SK-N-SH treated with all-trans-retinoic acid at 6 μM for 48 hours (cell line): Measurements from ENCODE around the gene LDB1.

Experiments
- ARNTL ChIP-seq: fragments of 450-650 bp; formaldehyde crosslinking; IDR thresholded peaks from 2 replicates; pipeline ENCODE4 v1.5.0; 2020; ENCODE audit warnings: low read depth, mild to moderate bottlenecking, moderate library complexity, borderline replicate concordance
- BACH2 ChIP-seq: fragments of 250-450 bp; sonication (Bioruptor Pico); IDR thresholded peaks from 2 replicates; pipeline ENCODE4 v1.9.0; 2021; ENCODE audit warnings: mild to moderate bottlenecking, borderline replicate concordance
- CSDC2 ChIP-seq: fragments of 250-450 bp; sonication (Bioruptor Pico); IDR thresholded peaks from 2 replicates; pipeline ENCODE4 v1.5.0; 2020; ENCODE audit warnings: mild to moderate bottlenecking, moderate library complexity
- ISL1 ChIP-seq: fragments of 250-450 bp; sonication (Bioruptor Pico); IDR thresholded peaks from 2 replicates; pipeline ENCODE4 v2.1.2; 2022; ENCODE audit warnings: mild to moderate bottlenecking, moderate library complexity
- OSR1 ChIP-seq: fragments of 250-450 bp; sonication (Bioruptor Pico); IDR thresholded peaks from 2 replicates; pipeline ENCODE4 v1.8.0; 2022; ENCODE audit warnings: moderate library complexity, mild to moderate bottlenecking, inconsistent platforms
- SNAI2 ChIP-seq: fragments of 250-450 bp; sonication (Bioruptor Pico); IDR thresholded peaks from 2 replicates; pipeline ENCODE4 v1.5.0; 2020; ENCODE audit warnings: mild to moderate bottlenecking, moderate library complexity
- ZFP3 ChIP-seq: fragments of 250-450 bp; sonication (Bioruptor Pico); IDR thresholded peaks from 2 replicates; pipeline ENCODE4 v1.5.0; 2020; ENCODE audit warnings: mild to moderate bottlenecking, moderate library complexity
- ZFP30 ChIP-seq: fragments of 450-650 bp; formaldehyde crosslinking; IDR thresholded peaks from 2 replicates; pipeline ENCODE4 v1.5.0; 2022; ENCODE audit warnings: mild to moderate bottlenecking, moderate library complexity
- ZNF70 ChIP-seq: fragments of 450-650 bp; formaldehyde crosslinking; IDR thresholded peaks from 2 replicates; pipeline ENCODE4 v1.5.0; 2020; ENCODE audit warnings: mild to moderate bottlenecking, moderate library complexity
- TF ChIP-seq, protein P1 (sequence below): fragments of 250-450 bp; sonication (Bioruptor Pico); IDR thresholded peaks from 2 replicates; pipeline ENCODE4 v1.8.0; 2021; ENCODE audit warnings: low read depth, mild to moderate bottlenecking, moderate library complexity, borderline replicate concordance
- TF ChIP-seq, protein P2 (sequence below): fragments of 250-450 bp; sonication (Bioruptor Pico); IDR thresholded peaks from 2 replicates; pipeline ENCODE4 v1.8.0; 2020; ENCODE audit warnings: mild to moderate bottlenecking, moderate library complexity, borderline replicate concordance

DNA sequence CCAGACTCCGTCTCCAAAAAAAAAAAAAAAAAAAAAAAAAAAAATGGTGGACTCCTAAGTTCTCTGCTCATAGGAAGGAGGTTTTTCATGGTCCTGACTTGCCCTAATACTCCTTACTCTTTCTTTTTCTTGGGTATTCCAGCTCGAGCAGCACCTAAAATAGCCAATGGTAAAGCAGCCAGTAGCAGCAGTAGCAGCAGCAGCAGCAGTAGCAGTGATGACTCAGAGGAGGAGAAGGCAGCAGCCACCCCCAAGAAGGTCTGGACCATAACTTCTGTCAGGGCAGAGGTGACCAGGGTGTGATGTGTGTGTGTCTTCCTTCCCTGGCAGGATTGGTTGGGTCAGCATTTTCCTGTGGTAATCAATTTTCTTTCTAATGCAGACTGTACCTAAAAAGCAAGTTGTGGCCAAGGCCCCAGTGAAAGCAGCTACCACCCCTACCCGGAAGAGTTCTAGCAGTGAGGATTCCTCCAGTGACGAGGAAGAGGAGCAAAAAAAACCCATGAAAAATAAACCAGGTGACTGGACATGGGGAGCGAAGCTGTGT, 39.0 kb upstream of the LDB1 start:
- TF ChIP-seq CSDC2 (CRISPR knock-in tag): no peak
- no peak for TF ChIP-seq BACH2 (CRISPR knock-in tag)
- no peak for TF ChIP-seq ZFP3
- TF ChIP-seq, protein P1, sequence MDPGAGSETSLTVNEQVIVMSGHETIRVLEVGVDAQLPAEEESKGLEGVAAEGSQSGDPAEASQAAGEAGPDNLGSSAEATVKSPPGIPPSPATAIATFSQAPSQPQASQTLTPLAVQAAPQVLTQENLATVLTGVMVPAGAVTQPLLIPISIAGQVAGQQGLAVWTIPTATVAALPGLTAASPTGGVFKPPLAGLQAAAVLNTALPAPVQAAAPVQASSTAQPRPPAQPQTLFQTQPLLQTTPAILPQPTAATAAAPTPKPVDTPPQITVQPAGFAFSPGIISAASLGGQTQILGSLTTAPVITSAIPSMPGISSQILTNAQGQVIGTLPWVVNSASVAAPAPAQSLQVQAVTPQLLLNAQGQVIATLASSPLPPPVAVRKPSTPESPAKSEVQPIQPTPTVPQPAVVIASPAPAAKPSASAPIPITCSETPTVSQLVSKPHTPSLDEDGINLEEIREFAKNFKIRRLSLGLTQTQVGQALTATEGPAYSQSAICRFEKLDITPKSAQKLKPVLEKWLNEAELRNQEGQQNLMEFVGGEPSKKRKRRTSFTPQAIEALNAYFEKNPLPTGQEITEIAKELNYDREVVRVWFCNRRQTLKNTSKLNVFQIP (CRISPR knock-in tag): no peak
- TF ChIP-seq ISL1: no peak
- TF ChIP-seq SNAI2 (CRISPR knock-in tag): no peak
- TF ChIP-seq, protein P2, sequence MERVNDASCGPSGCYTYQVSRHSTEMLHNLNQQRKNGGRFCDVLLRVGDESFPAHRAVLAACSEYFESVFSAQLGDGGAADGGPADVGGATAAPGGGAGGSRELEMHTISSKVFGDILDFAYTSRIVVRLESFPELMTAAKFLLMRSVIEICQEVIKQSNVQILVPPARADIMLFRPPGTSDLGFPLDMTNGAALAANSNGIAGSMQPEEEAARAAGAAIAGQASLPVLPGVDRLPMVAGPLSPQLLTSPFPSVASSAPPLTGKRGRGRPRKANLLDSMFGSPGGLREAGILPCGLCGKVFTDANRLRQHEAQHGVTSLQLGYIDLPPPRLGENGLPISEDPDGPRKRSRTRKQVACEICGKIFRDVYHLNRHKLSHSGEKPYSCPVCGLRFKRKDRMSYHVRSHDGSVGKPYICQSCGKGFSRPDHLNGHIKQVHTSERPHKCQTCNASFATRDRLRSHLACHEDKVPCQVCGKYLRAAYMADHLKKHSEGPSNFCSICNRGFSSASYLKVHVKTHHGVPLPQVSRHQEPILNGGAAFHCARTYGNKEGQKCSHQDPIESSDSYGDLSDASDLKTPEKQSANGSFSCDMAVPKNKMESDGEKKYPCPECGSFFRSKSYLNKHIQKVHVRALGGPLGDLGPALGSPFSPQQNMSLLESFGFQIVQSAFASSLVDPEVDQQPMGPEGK: no peak
- TF ChIP-seq ZFP30: no peak
- TF ChIP-seq ZNF70 (CRISPR knock-in tag): no peak
- TF ChIP-seq OSR1: no peak
- TF ChIP-seq ARNTL (CRISPR knock-in tag): no peak
